NCI-H1105 treated with DMSO at 0.1 percent for 48 hours (cell line): ENCODE results near the gene TMEM107.

Experiments
- DNase-seq: peaks from one replicate; lab custom pipeline; 2025; lab: John Stamatoyannopoulos, UW

The TMEM107 gene

DNA sequence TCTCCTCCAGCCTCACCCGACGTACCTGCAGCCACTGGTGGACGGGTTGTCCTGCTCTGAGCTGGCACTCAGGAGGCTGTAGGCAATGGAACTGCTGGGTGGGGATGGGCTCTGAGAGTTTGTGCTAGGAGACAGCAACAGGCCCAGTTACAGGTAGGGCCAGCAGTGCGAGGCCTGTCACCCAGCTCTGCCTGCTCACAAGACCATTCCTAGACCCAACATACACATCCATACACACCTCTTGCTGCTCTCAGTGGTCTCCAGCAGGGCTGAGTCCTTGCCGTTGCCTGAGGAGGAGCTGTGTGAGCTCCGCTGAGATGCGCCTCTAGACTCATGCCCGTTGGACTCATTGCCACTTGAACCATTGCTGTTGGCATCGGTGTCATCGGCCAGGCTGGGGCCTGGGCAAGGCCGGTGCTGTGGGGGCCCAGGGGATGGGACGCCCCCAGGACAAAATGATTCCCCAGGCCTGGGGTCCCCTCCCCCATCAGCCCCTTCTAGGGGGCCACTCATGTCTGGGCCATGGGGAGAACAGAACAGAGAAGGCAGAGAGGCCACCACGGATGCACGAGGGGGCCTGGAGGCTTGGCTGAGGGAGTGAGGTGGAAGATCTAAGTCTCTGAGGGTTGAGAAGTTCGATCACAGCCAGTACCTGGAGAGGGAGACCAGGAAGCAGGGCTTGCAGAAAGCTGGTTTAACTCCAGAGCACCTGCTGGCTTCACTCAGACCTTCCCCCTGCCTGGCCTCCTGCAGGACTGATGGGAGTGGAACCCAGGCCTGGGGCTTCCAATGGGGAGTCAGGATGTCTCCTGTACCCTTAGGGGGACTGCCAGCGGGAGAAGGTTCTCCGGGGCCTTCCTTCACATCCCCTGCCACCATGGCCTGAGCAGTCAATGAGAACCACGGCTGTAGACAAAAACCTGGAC lies 25.7 kb downstream of the TMEM107 start:
- no peak for DNase-seq

- DNase-seq: no peak
These were observed 26.6 kb downstream of the TMEM107 start for GRCh38 chr17:8149419-8150193.

- DNase-seq: no peak
These were observed 27.6 kb downstream of the TMEM107 start for GRCh38 chr17:8148560-8148959.

- DNase-seq: no peak
These were observed 28.3 kb downstream of the TMEM107 start for GRCh38 chr17:8147805-8148404.

DNA sequence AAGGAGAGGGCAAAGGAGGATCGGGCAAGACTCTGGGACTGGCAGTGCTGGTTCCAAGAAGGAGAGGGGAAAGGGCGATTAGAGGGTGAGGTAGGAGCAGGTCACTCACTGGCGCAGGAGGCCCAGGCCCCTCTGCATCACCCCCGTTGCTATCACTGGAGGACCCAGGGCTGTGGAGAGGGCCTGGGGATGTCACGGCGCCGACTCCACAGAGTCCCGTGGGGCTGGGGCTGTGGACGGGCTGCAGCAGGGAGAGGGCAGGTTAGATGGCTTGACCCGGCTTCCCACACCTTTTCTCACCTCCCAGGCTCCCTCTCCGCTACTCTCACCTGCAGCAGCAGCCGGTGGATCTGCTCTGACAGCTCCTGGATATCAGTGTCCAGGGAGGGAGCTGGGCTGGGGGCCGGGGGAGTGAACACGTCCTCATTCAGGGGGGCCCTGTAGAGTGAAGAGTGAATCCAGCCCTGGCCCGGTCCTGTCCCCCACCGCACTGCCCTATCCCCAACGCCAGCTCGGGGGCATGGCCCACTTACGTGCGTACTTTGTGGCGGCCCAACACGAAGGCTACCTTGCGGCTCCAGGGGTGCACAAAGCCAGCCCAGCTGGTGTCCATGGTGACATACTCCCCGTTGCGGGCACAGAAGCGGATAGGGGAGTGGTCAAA lies 28.9 kb downstream of the TMEM107 start:
- DNase-seq: no peak

GRCh38 chr17:8146381-8147140 lies 29.6 kb downstream of the TMEM107 start:
- no peak for DNase-seq

DNA sequence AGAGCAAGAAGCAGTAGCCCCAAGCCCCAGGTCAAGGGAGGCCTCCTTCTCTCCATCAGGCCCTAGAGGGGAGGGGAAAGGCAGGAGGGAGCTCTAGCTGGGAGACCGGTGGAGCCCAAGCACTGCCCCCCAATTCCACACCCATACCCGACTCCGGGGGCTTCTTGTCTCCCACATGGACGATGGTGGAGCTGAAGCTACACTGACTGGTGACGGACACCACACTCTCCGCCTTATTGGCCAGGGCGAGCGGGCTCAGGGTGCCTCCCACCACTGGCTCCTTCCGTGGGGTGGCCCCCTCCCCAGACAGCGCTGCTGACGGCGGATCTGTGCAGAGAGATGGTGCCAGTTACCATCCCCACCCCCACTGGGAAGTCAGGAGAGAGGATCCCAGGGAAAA lies 30.4 kb downstream of the TMEM107 start:
- no peak for DNase-seq

DNA sequence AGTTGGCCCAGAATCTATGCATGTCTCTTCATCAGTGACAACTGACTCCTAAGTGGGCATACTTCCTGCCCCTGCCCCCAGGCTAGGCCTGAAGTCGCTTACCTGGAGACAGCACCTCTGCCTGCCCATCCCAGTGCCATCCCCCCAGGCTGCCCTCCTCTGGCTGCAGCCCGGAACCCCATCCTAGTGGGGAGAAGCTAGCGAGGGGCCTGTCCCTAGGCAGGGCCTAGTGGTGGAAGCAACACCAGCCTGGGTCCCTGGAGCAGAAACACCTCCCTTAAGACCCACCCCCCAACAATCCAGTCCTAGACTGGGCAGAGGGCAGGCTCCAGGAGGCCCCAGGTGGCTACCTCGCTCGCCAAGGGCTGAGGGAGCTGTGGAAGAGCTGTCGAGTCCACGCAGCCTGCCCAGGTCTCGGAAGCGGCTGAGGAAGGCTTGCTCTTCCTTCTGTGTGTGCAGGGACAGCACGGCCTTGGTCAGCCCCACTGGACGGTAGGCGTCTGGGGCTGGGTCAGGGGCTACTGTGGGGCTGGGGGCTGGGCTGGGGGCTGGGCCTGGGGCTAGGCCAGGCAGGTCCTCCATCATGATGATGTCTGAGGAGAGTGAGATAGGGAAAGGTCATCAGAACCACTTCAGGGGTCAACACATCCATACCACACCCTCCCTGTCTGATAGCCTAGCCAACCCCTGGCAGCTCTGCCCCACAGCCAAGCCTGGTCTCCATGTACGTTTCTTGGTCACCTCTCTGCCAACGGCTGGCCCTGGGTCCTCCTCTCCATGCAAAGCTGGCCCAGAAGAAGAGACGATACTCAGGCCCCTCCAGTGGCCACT lies 31.6 kb downstream of the TMEM107 start:
- no peak for DNase-seq

DNA sequence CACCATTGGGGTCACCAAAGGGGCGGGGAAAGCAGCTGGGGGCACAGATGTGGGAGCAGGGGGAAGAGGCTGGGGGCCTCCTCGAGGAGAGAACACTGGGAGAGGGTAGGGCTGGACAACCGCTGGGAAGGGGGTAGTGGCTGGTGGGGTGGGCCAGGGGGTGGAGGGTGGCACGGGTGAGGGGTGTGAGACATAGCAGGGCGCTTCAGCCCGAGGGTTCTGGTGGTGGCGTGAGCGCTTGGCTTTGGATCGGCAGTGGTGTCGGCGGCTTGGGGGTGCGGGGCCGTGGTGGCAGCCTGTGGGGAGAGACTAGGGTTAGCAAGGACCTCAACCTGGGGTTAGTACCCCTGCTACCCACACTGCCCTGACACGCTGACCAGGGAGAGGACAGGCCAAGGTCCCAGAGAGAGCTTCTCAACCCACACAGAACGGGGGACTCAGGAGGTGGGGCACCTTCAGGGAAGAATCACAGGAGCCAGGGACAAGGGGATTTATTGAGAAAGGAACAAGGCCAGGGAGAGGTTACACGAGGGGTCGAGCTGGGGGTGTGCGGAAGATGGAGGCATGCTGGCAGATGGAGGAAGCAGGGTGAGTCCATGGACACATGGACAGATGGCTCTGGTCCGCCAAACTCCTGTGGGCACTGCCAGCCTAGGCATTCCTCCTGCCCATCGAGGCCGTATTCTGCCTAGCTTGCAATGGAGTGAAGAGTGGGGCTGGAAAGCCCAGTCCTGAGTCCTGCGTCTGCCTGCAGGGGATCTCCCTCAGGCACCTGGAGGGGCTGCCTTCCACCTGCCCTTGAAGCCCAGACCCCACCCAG lies 32.4 kb downstream of the TMEM107 start:
- DNase-seq: no peak

DNA sequence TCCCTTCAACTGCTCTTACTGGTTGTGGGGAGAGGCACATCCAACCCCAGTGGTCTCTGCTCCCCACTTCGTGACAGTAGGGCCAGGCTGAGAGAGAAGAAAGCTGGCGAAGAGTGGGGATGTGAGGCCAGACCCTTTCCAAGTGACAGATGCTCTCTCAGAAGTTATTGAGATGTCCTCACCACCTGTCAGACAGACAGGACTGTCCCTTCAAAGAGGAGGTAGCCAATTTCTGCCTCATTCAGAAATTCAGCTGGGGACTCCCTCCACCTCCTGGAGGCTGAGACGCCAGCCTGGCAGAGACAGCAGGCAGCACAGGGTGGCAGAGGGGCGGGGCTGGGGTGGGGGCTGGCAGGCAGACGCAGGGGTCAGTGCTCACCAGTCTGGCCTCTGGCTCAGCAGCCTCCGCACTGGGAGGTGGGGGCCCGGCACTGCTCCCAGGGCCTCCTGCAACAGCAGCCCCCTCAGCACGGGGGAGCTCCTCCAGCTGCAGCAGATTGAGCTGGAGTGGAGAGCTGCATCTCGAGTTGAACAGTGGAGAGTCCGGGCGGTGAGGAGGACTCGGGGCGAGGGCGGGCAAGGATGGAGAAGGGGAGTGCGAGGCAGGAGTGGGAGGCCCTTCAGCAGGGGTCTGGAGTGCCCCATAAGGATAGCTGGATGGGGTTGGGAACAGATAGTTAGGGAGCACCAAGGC lies 33.1 kb downstream of the TMEM107 start:
- no peak for DNase-seq

DNA sequence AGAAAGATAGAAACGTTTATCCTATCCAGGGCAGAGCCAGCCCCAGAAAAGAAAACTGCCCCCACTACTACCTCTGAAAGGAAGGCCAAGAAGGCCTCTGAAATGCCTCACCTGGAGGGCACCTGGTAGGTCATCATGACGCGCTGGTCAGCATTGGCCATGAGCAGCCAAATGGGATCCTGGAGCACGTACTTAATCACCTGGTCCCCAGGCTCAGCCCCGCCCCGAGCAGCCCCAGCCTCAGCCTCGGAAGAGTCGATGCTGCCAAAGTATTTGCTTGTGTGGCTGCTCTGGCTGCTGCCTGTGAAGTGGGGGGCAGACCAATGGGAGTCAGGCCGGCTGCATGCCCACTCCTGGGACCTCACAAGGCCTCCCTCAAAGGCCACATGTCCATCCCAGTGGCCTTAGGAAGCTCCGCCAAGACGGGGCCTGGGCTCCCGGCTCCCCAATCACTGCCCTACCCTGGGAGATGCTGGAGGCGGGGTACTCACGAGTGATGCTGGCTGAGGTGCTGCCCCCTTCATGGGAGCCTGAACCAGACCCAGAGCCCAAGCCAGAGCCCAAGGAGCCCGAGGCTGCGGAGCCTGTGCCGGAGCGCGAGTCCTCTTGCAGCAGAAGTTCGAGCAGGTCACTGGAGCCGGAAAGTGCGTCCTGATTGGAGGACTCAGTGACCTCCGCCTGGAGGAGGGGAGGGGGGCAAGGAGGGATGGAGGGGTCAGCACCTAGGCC lies 33.9 kb downstream of the TMEM107 start:
- DNase-seq: no peak

- DNase-seq: no peak
These were observed 34.4 kb downstream of the TMEM107 start for GRCh38 chr17:8141741-8142140.

DNA sequence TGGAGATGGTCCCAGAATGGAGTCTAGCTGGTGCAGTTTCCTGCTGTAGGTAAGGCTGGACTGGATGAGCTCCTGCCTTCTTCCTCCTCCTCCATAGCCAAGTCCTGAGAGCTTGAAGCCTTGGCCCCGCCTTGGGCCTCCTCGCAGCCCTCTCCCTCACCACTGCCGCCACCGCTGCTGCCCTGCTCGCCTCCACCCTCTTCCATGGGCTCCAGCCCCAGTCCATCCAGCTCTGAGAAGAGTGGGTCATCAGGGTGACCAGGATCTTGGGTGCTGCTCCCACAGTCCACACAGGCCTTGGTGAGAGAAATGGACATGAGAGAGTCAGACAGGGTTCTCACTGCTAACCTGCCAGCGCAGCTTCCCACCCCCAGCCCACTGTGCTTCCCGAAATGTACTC lies 35.1 kb downstream of the TMEM107 start:
- no peak for DNase-seq

DNA sequence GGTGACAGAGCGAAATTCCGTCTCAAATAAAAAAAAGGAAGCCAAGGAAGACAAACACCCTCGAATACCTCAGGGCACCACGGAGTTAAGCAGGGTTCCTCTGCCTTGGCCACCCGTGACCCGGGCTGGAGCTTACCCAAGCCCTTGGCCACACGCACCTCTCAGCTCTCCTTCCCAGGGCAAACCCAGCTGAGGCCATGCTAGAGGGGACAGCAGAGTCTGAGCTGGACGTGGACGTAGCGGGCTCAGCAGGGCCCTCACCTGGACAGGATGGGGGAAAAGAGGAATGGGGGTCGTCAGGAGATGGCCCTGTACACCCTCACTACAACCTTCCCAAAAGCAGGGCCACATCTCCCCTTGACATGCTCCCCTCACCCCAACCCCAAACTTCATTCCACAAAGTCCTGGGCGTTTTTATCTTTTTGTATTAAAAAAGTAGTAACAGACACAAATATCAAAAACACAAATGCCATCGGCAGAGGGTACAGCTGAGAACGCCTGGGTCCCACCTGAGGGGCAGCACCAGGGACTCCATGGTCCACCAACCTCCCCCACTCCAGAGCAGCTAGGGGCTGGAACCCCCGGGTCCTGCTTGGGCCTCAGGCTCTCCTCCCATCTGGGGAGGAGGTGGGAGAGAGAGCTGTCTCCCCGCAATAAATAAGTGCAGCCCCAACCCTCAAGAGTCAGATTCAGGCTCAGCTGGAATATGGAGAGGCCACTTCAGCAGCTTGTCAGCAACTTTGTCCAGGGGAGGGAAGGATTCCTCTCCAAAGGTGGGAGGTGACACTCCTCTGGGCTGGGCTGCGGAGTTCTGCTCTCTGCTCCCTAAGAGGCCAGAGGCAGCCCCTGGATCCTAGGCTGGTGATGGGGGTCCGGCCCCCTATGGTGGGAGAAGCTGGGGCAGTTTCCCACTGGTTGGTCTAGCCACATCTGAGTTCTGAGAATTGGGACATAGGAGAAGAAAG lies 35.8 kb downstream of the TMEM107 start:
- no peak for DNase-seq

DNA sequence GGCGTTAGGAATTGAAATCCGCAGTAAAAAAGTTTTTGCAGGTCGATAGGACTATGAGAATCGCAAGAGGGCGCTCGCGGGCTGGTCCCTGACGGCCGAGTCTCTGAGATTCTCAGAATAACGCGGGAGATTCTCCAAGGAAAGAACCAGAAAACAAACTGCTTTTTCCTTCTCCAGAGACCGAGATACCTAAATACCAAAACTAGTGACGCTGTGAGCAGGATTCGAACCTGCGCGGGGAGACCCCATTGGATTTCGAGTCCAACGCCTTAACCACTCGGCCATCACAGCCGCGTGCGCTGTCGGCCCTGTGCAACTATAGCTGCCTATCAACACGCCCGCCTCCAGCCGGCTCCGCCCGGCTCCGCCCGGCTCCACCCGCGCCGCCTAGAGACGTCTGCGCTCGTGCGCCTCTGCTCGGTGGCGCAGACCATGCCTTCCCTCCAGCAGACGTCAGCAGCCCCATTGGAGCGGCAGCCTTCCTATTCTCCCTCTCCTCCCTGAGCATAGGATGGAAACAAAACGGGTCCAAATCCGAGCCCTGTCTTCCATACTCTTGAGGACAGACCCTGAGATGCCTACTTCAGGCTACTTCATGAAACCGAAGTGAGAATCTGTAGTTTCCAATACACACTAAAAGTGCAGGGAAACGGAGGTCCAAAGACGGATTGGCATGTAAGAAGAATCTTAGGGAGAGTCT lies 37.4 kb downstream of the TMEM107 start:
- DNase-seq: peak; percentile 98

DNA sequence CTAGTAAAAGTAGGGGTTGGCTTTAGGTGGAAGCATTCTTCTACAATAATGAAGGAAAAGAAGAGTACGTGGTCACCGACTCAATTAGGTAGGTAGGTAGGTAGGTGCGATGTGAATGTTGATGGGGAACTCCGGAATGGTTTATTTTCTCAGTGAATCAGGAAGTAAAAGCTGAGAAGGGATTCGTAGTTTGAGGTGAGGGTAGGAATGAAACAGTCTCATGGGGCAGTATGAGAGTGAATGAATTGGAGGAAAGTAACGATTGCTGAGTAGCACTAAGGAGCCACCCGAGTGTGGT lies 37.9 kb downstream of the TMEM107 start:
- DNase-seq: no peak
